ENCODE data around the gene ASPG.

- TF ChIP-seq CTCF (IDR thresholded peaks at IDR 0.05; ENCODE audit: insufficient read depth, low read length) (no peak), SPI1 (IDR thresholded peaks at IDR 0.05; ENCODE audit: borderline replicate concordance, low read depth) (no peak), POLR2AphosphoS5 (IDR thresholded peaks at IDR 0.05; ENCODE audit: low read depth) (no peak), REST (IDR thresholded peaks at IDR 0.05; ENCODE audit: insufficient replicate concordance, low read depth) (no peak), GABPA (IDR thresholded peaks at IDR 0.05; ENCODE audit: low read depth) (no peak)
These were observed 34.2 kb upstream of the ASPG start for GRCh38 chr14:104051092-104051813.
